Measurements from ENCODE around the gene PDIA4. TPM values are rescaled to one million over a fixed set of nuclear protein-coding genes. Genes with fewer than 3 reads are reported as not detected.
A peak's percentile ranks its signal among the peaks of the same experiment; 100 is the strongest.

The PDIA4 gene
- total RNA-seq, 2 experiments from 2014 or later: 83.7 to 86.3 TPM

- Mint-ChIP-seq H3K9me3 (peaks cover 10% of the 10 kb centered on the region), H3K4me3 (no peak overlapping the region), H3K27me3 (no peaks in the 10 kb centered on the region), H3K27ac (no peak overlapping the region), H3K4me1 (peaks cover 17% of the 10 kb centered on the region), H3K36me3 (no peaks in the 10 kb centered on the region)
- DNase-seq: no peak
Measured at GRCh38 chr7:148978091-148978490, 50.2 kb downstream of the PDIA4 start.

DNA sequence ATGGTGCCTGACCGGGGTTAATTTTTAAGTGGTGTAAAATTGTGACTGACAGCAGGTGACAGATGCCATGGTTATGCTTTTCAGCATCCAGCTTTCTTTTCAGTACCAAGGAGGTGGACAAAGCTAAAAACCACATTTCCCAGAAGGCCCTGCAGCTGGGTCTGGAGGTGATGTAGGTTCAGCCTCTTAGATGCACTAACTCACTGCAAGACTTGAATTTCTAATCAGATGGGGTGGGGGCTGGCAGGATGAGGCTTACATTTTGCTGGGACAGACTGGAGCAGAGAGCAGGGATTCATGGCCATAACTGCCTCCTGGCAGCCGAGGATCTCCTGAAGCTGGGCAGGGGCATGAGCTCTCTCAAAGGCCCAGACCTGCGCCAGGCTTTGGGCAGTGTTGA, 52.4 kb downstream of the PDIA4 start:
- Mint-ChIP-seq H3K4me3 (no peak overlapping the region), H3K4me1 (peaks cover 15% of the 10 kb centered on the region), H3K36me3 (no peaks in the 10 kb centered on the region), H3K9me3 (peaks cover 3% of the 10 kb centered on the region), H3K27me3 (no peaks in the 10 kb centered on the region), H3K27ac (no peak overlapping the region)
- DNase-seq: no peak

GRCh38 chr7:148973256-148973655, 55.0 kb downstream of the PDIA4 start:
- no peaks in the 10 kb centered on the region for H3K4me1 Mint-ChIP-seq
- H3K27me3 Mint-ChIP-seq: no peaks in the 10 kb centered on the region
- H3K9me3 Mint-ChIP-seq: no peaks in the 10 kb centered on the region
- H3K27ac Mint-ChIP-seq: no peak overlapping the region
- no peaks in the 10 kb centered on the region for H3K36me3 Mint-ChIP-seq
- no peak for DNase-seq
- no peak overlapping the region for H3K4me3 Mint-ChIP-seq

DNA sequence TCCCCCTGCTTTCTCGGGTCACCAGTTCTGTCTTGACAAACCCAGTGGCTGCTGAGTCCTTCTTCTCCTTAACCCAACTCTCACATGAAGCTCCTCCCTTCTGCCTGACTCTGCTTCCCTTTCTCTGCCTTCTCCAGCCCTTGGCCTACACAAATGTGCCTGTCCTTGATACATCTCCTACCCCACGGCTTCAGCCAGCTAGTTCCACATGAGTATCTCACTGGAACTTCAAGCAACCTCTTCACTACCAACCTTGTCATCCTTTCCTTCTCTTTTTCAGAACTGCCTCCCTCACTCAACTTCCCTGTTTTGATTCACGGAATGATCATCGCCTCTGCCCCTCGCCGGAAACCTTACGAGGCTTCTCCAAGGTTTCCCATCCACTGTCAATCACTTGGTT, 55.9 kb downstream of the PDIA4 start:
- Mint-ChIP-seq H3K4me1 (no peaks in the 10 kb centered on the region), H3K27ac (no peak overlapping the region), H3K27me3 (no peaks in the 10 kb centered on the region), H3K36me3 (no peaks in the 10 kb centered on the region), H3K4me3 (no peak overlapping the region), H3K9me3 (no peaks in the 10 kb centered on the region)
- no peak for DNase-seq

DNA sequence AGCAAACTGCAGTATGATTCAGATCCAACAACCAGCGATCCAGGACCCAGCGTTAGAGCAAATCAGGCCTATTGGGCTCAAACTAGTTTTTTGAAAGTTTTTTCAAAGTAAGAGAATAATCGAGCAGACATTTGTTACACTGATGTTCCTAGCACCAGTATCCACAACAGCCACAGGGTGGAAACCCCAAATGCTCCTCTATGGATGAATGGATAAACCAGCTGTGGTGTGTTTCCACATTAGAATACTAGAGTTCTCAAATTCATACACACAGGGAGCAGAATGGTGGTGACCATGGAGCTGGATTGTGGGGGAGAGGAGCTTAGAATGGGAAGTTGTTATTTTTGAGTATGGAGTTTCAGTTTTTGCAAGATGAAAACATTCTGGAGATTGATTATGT, 60.7 kb downstream of the PDIA4 start:
- no peak for DNase-seq
- no peaks in the 10 kb centered on the region for H3K36me3 Mint-ChIP-seq
- peaks cover 18% of the 10 kb centered on the region for H3K4me1 Mint-ChIP-seq
- H3K27ac Mint-ChIP-seq: no peak overlapping the region
- H3K4me3 Mint-ChIP-seq: no peak overlapping the region
- no peaks in the 10 kb centered on the region for H3K27me3 Mint-ChIP-seq
- no peaks in the 10 kb centered on the region for H3K9me3 Mint-ChIP-seq

DNA sequence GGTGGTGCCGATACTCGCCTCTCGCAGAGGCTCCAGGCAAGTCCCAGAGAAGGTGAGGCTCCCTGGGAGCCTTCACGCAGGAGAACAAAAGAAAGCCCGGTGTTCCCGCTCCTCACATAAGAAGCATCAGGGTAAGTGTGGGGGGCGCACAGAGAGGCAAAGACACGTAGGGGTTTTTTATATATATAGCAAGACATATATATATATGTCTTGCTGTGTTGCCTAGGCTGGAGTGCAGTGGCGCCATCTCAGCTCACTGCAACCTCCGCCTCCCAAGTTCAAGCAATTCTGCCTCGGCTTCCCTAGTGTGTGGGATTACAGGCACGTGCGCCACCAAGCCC, 61.3 kb downstream of the PDIA4 start:
- Mint-ChIP-seq H3K27ac (no peak overlapping the region), H3K4me3 (peak overlapping the region; percentile 69), H3K36me3 (no peaks in the 10 kb centered on the region), H3K27me3 (no peaks in the 10 kb centered on the region), H3K9me3 (no peaks in the 10 kb centered on the region), H3K4me1 (peaks cover 21% of the 10 kb centered on the region)
- DNase-seq: no peak

GRCh38 chr7:148964483-148965267, 63.6 kb downstream of the PDIA4 start:
- H3K4me3 Mint-ChIP-seq: peak overlapping the region; percentile 42
- peaks cover 21% of the 10 kb centered on the region for H3K4me1 Mint-ChIP-seq
- no peak for DNase-seq
- no peak overlapping the region for H3K27ac Mint-ChIP-seq
- H3K9me3 Mint-ChIP-seq: no peaks in the 10 kb centered on the region
- no peaks in the 10 kb centered on the region for H3K27me3 Mint-ChIP-seq
- no peaks in the 10 kb centered on the region for H3K36me3 Mint-ChIP-seq

DNA sequence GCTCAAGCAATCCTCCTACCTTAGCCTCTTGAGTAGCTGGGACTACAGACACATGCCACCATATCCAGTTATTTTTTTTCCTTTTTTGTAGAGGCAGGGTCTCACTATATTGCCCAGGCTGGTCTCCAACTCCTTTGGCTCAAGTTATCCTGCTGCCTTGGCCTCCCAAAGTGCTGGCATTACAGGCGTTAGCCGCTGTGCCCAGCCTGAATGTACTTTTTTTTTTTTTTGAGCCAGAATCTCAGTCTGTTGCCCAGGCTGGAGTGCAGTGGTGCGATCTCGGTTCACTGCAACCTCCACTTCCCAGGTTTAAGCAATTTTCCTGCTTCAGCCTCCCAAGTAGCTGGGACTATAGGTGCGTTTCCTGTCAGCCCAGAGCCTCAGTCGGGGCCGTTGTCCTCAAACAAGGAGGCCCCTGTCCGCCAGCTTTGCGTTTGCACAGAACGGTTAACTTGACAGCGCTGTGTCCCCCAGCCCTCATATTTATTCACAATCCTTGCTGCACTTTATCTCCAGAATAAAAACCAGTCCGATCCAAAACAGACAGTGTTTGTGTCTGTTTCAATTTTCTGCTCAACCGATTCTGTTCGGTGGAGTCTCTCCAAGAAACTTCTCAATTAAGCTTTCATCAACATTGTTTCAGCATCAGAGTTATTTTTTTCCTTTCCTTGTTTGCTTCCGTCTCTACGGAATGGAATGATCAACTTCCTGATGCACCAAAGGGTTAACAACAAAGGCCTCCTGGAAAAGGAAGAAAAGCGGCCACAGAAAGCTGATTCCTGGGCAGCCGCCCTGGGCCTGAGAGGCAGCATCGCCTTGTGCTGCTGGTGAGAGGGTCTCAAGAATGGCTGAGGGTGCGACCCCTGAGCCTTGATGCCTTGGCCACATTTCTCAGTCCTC, 64.5 kb downstream of the PDIA4 start:
- Mint-ChIP-seq H3K4me1 (peaks cover 21% of the 10 kb centered on the region), H3K36me3 (no peaks in the 10 kb centered on the region), H3K27ac (peak overlapping the region; percentile 85), H3K27me3 (no peaks in the 10 kb centered on the region), H3K4me3 (peak overlapping the region; percentile 78), H3K9me3 (no peaks in the 10 kb centered on the region)
- DNase-seq: no peak

DNA sequence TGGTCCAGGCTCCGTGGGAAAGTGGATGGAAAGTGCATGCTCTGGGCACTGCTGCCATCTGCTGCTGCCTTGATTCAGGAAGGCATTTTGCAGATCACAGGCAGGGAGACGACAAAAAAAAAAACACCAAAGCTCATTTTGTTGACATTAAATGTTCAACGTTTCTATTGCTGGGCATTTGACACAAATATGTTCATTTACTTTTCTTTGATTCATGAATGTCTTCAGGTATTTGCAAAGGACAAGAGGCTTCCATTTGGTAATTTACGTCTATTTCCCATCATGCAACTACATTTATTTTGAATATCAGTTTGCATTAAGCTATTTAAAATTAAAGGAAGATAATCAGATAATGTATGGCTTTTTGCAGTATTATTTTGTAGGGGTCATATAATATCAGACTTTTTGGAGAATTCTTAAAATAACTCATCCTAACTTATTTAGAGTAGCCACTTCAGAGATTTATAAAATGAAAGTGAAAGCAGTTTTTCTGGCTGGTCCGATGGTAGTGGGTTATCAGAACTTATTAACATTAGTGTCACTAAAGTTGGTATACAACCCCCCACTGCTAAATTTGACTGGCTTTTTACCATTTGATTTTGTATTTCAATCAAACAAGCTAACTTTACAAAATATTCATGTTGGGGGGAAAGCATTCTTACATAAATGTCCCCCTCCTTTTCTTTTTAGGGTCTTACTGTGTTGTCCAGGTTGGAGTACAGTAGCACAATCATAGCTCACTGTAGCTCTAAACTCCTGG, 65.3 kb downstream of the PDIA4 start:
- DNase-seq: peak; percentile 50
- peak overlapping the region; percentile 85 for H3K27ac Mint-ChIP-seq
- H3K9me3 Mint-ChIP-seq: no peaks in the 10 kb centered on the region
- peak overlapping the region; percentile 78 for H3K4me3 Mint-ChIP-seq
- no peaks in the 10 kb centered on the region for H3K27me3 Mint-ChIP-seq
- H3K36me3 Mint-ChIP-seq: no peaks in the 10 kb centered on the region
- H3K4me1 Mint-ChIP-seq: peaks cover 21% of the 10 kb centered on the region

- H3K27ac Mint-ChIP-seq: peak overlapping the region; percentile 85
- DNase-seq: no peak
- peaks cover 21% of the 10 kb centered on the region for H3K4me1 Mint-ChIP-seq
- H3K27me3 Mint-ChIP-seq: no peaks in the 10 kb centered on the region
- H3K9me3 Mint-ChIP-seq: no peaks in the 10 kb centered on the region
- no peaks in the 10 kb centered on the region for H3K36me3 Mint-ChIP-seq
- peak overlapping the region; percentile 78 for H3K4me3 Mint-ChIP-seq
Measured at GRCh38 chr7:148962440-148962822, 65.9 kb downstream of the PDIA4 start.

GRCh38 chr7:148959726-148960125, 68.6 kb downstream of the PDIA4 start:
- Mint-ChIP-seq H3K4me1 (peaks cover 16% of the 10 kb centered on the region), H3K9me3 (no peaks in the 10 kb centered on the region), H3K27me3 (no peaks in the 10 kb centered on the region), H3K27ac (no peak overlapping the region), H3K4me3 (no peak overlapping the region), H3K36me3 (no peaks in the 10 kb centered on the region)
- no peak for DNase-seq

DNA sequence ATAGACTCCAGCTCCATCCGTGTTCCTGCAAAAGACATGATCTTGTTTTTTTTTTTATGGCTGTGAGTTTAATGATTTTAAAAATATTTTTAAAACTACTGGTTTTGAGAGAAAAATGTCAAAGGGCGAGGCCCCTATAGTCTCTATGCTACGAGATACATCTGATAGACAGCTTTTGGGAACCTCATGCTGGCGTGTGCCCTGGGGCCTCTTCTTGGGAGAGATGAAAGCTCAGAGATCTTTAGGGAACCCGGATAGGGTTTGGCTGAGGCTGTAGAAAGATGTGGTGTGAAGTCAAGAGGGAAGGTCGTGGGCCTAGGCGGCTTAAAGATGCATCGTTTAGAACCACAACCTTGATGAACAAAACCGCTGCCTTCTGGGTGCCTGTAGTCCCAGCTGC, 70.2 kb downstream of the PDIA4 start:
- no peak overlapping the region for H3K27ac Mint-ChIP-seq
- no peaks in the 10 kb centered on the region for H3K9me3 Mint-ChIP-seq
- H3K36me3 Mint-ChIP-seq: no peaks in the 10 kb centered on the region
- no peak overlapping the region for H3K4me3 Mint-ChIP-seq
- H3K27me3 Mint-ChIP-seq: no peaks in the 10 kb centered on the region
- DNase-seq: no peak
- peaks cover 4% of the 10 kb centered on the region for H3K4me1 Mint-ChIP-seq

DNA sequence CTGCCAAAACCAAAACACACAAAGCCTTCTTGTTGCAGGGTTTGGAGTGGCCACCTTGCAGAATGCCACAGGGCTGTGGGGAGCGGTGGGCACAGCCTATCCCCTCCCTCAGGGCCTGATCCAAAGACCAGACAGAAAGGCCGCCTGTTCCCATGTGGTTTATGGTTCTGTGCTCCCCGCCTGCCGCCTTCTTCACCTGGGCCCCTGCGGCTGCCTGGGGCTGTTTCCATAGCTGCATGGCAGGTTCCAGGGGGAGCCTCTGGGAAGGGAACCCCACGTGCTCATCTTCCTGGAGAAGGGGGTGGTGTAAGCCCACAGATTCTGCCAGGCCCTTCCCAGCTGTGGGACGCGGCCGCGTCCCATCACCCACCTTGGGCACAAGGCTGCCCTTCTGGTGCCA, 73.5 kb downstream of the PDIA4 start:
- Mint-ChIP-seq H3K4me1 (no peaks in the 10 kb centered on the region), H3K27ac (no peak overlapping the region), H3K27me3 (no peaks in the 10 kb centered on the region), H3K9me3 (no peaks in the 10 kb centered on the region), H3K36me3 (no peaks in the 10 kb centered on the region), H3K4me3 (no peak overlapping the region)
- no peak for DNase-seq

GRCh38 chr7:148953676-148954075, 74.6 kb downstream of the PDIA4 start:
- Mint-ChIP-seq H3K27ac (no peak overlapping the region), H3K4me1 (no peaks in the 10 kb centered on the region), H3K27me3 (no peaks in the 10 kb centered on the region), H3K36me3 (no peaks in the 10 kb centered on the region), H3K9me3 (no peaks in the 10 kb centered on the region), H3K4me3 (no peak overlapping the region)
- no peak for DNase-seq

All from activated naive CD8-positive, alpha-beta T cell treated with anti-CD3 and anti-CD28 coated beads for 36 hours (primary cell).